Keratinocyte (primary cell): Measurements from ENCODE around the gene PTPN14.

Experiments used
- CTCF ChIP-seq, 3 experiments: IDR thresholded peaks in 1 of 3; conservative IDR thresholded peaks in 1 of 3; optimal IDR thresholded peaks in 1 of 3; 2 replicates in 2 of 3; 3 replicates in 1 of 3; pipeline versions ENCODE3 to v1.5.1; 2011; ENCODE audit warnings: low read length in 3 of 3, mild to moderate bottlenecking in 3 of 3, moderate library complexity in 2 of 3, control low read depth in 1 of 3, inconsistent platforms in 1 of 3; ENCODE audit not compliant: insufficient read depth in 2 of 3; ENCODE audit errors: extremely low read depth in 1 of 3
- EZH2 ChIP-seq: IDR thresholded peaks from one replicate; pipeline ENCODE4 v1.6.1; 2012; ENCODE audit warnings: inconsistent platforms, mild to moderate bottlenecking, low read length, moderate library complexity

GRCh38 chr1:214544791-214545190 is 6.6 kb downstream of the PTPN14 start:
- TF ChIP-seq CTCF (optimal IDR thresholded peaks at IDR 0.05 in 1 of 3, IDR thresholded peaks at IDR 0.05 in 1 of 3, conservative IDR thresholded peaks at IDR 0.05 in 1 of 3; ENCODE audit: extremely low read depth in 1 of 3, insufficient read depth in 2 of 3, low read length in 3 of 3) (no peak), EZH2 (no peak)
